GM21529 (cell line): ENCODE data around the gene ADARB2.
A peak's percentile ranks its signal among the peaks of the same experiment; 100 is the strongest.

ENCODE experiments used
- ATAC-seq: cut with Tn5 transposase; IDR thresholded peaks from one replicate; pipeline ENCODE4 v1.9.1; 2021; ENCODE audit not compliant: unreplicated experiment

ADARB2 gene

GRCh38 chr10:1664333-1664964 lies 72.9 kb downstream of the ADARB2 start:
- no peak for ATAC-seq

- ATAC-seq = no peak
These were observed 74.1 kb downstream of the ADARB2 start for GRCh38 chr10:1663226-1663625.

GRCh38 chr10:1662438-1663025 lies 74.8 kb downstream of the ADARB2 start:
- peak; percentile 38 for ATAC-seq

GRCh38 chr10:1661859-1662437 lies 75.4 kb downstream of the ADARB2 start:
- peak; percentile 91 for ATAC-seq

- ATAC-seq = peak; percentile 6
These were observed 75.9 kb downstream of the ADARB2 start for GRCh38 chr10:1661416-1661815.

GRCh38 chr10:1660815-1661214 lies 76.5 kb downstream of the ADARB2 start:
- no peak for ATAC-seq

GRCh38 chr10:1660386-1660785 lies 76.9 kb downstream of the ADARB2 start:
- ATAC-seq = no peak

- ATAC-seq = no peak
These were observed 78.0 kb downstream of the ADARB2 start for GRCh38 chr10:1659221-1659791.

- ATAC-seq = no peak
These were observed 78.7 kb downstream of the ADARB2 start for GRCh38 chr10:1658658-1659057.

- ATAC-seq = no peak
These were observed 79.8 kb downstream of the ADARB2 start for GRCh38 chr10:1657479-1657878.

- ATAC-seq = no peak
These were observed 82.0 kb downstream of the ADARB2 start for GRCh38 chr10:1655367-1655766.

GRCh38 chr10:1654811-1655356 lies 82.4 kb downstream of the ADARB2 start:
- ATAC-seq = no peak

GRCh38 chr10:1654247-1654646 lies 83.1 kb downstream of the ADARB2 start:
- no peak for ATAC-seq

GRCh38 chr10:1653321-1653720 lies 84.0 kb downstream of the ADARB2 start:
- ATAC-seq = no peak

GRCh38 chr10:1652151-1652550 lies 85.2 kb downstream of the ADARB2 start:
- ATAC-seq = no peak

- ATAC-seq = no peak
These were observed 85.9 kb downstream of the ADARB2 start for GRCh38 chr10:1651270-1651966.

GRCh38 chr10:1650542-1651269 lies 86.6 kb downstream of the ADARB2 start:
- no peak for ATAC-seq

GRCh38 chr10:1648648-1649047 lies 88.7 kb downstream of the ADARB2 start:
- peak; percentile 84 for ATAC-seq

- no peak for ATAC-seq
These were observed 91.0 kb downstream of the ADARB2 start for GRCh38 chr10:1646332-1646731.

- ATAC-seq = no peak
These were observed 91.4 kb downstream of the ADARB2 start for GRCh38 chr10:1645896-1646295.
